ENCODE data around the gene PEX16. TPM values are rescaled to one million over a fixed set of nuclear protein-coding genes. Genes with fewer than 3 reads are reported as not detected.

Gene PEX16
- total and polyA plus RNA-seq, 9 donors = 2.9 to 31.7 (median 26.5) TPM

GRCh38 chr11:45899448-45900174, 18.1 kb downstream of the PEX16 start:
- no peak for TF ChIP-seq CTCF (IDR thresholded peaks at IDR 0.05)
- TF ChIP-seq POLR2A (IDR thresholded peaks at IDR 0.05) = peak; percentile 56
- Histone ChIP-seq H3K27me3 (no peaks in the 10 kb centered on the region), H3K36me3 (no peaks in the 10 kb centered on the region), H3K4me3 (peak overlapping the region; percentile 38), H3K4me1 (ENCODE audit: insufficient read depth) (peaks cover 6% of the 10 kb centered on the region), H3K9me3 (no peaks in the 10 kb centered on the region), H3K27ac (peak overlapping the region in 1 of 2 donors; percentile 64)
- intact Hi-C loops (cut with DNase I) = loop anchor here in 1 of 4 donors (1.0 kb wide), 1 partner anchor 52 kb away; the partner anchor contains the start of gene CRY2
- 0 to 1% (median 0%) methylated on average over 41 to 62 of the region's 62 CpGs for WGBS, 3 donors
- DNase-seq = peak; percentile 87 to 94 (median 92)

GRCh38 chr11:45899086-45899447, 18.6 kb downstream of the PEX16 start:
- no peak for TF ChIP-seq CTCF (IDR thresholded peaks at IDR 0.05)
- TF ChIP-seq EP300 (IDR thresholded peaks at IDR 0.05) = no peak
- TF ChIP-seq POLR2A (IDR thresholded peaks at IDR 0.05) = no peak
- H3K27ac ChIP-seq = no peak overlapping the region
- no peaks in the 10 kb centered on the region for H3K27me3 ChIP-seq
- no peak for DNase-seq
- intact Hi-C loops (cut with DNase I) = no loop called here
- peak overlapping the region; percentile 38 for H3K4me3 ChIP-seq
- H3K4me1 ChIP-seq (ENCODE audit: insufficient read depth) = peaks cover 6% of the 10 kb centered on the region
- H3K36me3 ChIP-seq = no peaks in the 10 kb centered on the region
- H3K9me3 ChIP-seq = no peaks in the 10 kb centered on the region
- WGBS, 3 donors = 0 to 15% (median 8%) methylated on average over 1 to 3 of the region's 3 CpGs

- DNase-seq = no peak
- WGBS, 3 donors = 76 to 82% (median 81%) methylated on average over 6 of the region's 6 CpGs
- H3K27ac ChIP-seq = no peak overlapping the region
- H3K27me3 ChIP-seq = no peaks in the 10 kb centered on the region
- no peak overlapping the region for H3K4me3 ChIP-seq
- peaks cover 6% of the 10 kb centered on the region for H3K4me1 ChIP-seq (ENCODE audit: insufficient read depth)
- H3K36me3 ChIP-seq = no peaks in the 10 kb centered on the region
- no peak for TF ChIP-seq POLR2A (IDR thresholded peaks at IDR 0.05)
- no peak for TF ChIP-seq CTCF (IDR thresholded peaks at IDR 0.05)
- no peak for TF ChIP-seq EP300 (IDR thresholded peaks at IDR 0.05)
- intact Hi-C loops (cut with DNase I) = no loop called here
- no peaks in the 10 kb centered on the region for H3K9me3 ChIP-seq
Observed at GRCh38 chr11:45897556-45897955, 20.1 kb downstream of the PEX16 start.

- TF ChIP-seq CTCF (IDR thresholded peaks at IDR 0.05) (no peak), POLR2A (IDR thresholded peaks at IDR 0.05) (no peak), EP300 (IDR thresholded peaks at IDR 0.05) (no peak)
- no peak overlapping the region for H3K27ac ChIP-seq
- peaks cover 6% of the 10 kb centered on the region for H3K4me1 ChIP-seq (ENCODE audit: insufficient read depth)
Observed at GRCh38 chr11:45896422-45896984, 21.2 kb downstream of the PEX16 start.

More at GRCh38 chr11:45896422-45896984, 21.2 kb downstream of the PEX16 start:
- intact Hi-C loops (cut with DNase I) = no loop called here
- Histone ChIP-seq H3K36me3 (no peaks in the 10 kb centered on the region), H3K27me3 (no peaks in the 10 kb centered on the region), H3K9me3 (no peaks in the 10 kb centered on the region), H3K4me3 (no peak overlapping the region)
- 13 to 26% (median 13%) methylated on average over 15 to 19 of the region's 19 CpGs for WGBS, 3 donors
- no peak for DNase-seq

All from ovary (tissue), 9 donors.